Urinary bladder (tissue), 4 donors: ENCODE measurements around the gene KDM7A. TPM values are rescaled to one million over a fixed set of nuclear protein-coding genes. Genes with fewer than 3 reads are reported as not detected.

Experiments
- DNase-seq: peaks from one replicate; pipeline ENCODE4 v3.0.0-alpha.2; 2015; ENCODE audit errors: extremely low spot score
- H3K27ac ChIP-seq: one replicate; pipeline ENCODE4 v1.5.1; 2013; ENCODE audit warnings: low read depth, mild to moderate bottlenecking, moderate library complexity
- H3K36me3 ChIP-seq: one replicate; pipeline ENCODE4 v1.6.1; 2013; ENCODE audit warnings: mild to moderate bottlenecking, moderate library complexity; ENCODE audit not compliant: insufficient read depth
- H3K4me1 ChIP-seq: one replicate; pipeline ENCODE4 v1.6.1; 2013; ENCODE audit warnings: mild to moderate bottlenecking, moderate library complexity; ENCODE audit not compliant: insufficient read depth
- H3K4me3 ChIP-seq: one replicate; pipeline ENCODE4 v1.5.1; 2013; ENCODE audit warnings: low read depth, low read length
- WGBS: extraction: QIAGEN DNeasy Blood & Tissue Kit; methylation state at CpG from one replicate; pipeline ENCODE4 v1.1.7; 2013; 5-methylcytosine and 5-hydroxymethylcytosine counted together
- polyA plus RNA-seq: library from polyadenylated mRNA; stranded (reverse); fragments of 200-250 nt; gene quantifications from one replicate; pipeline ENCODE4 v1.2.3, GENCODE V29; 2013
- total RNA-seq: library from RNA; depleted of rRNA; stranded (reverse); fragments of >200 nt; gene quantifications from one replicate; pipeline ENCODE4 v1.2.3, GENCODE V29; 2014
- donor health status: healthy with polysubstance abuse.
- donor health status: healthy.

KDM7A gene
- total RNA-seq (13.9 TPM), polyA plus RNA-seq (5.7 TPM)

DNA sequence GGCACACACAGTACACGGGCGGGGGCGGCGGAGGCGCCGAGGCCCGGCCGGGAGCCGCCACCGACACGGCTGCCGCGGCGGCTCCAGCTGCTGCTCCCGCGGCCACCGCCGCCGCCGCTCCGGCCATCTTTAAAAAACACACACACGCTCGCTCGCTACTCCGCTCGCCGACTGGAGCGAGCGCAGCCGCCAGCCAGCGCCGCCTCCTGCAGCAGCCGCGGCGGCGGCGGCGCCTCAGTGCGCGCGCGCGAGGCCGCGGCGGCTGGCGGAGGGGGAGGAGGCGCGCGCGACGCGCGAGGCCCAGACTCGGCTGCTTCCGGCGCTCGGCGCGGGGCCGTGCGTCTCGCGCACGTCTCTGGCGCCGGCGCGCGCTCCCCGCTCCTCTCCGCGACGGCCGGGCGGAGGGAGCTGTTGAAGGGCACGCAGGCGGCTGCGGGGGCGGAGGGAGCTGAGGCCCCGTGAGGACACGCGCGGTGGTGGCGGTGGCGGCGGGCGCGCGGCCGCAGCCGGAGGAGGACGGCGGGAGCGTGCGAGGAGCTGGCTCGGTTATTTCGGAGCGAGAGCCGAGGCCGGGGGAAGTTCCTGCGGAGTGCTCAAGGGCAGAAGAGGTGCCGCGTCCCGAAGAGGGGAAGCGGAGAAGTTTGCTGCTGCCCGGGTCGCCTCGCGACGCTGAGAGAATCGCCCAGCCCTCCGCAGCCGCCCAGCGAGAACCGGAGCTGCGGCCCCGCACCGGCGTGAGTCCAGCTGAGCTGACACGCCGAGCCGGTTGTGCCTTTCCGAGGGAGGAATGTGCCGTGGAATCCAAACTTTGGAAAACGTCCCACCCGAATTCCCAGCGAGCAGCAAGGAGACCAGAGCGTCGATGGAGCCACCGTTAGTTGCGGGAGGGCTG, at the start of gene KDM7A:
Gene KDM7A (minus strand): TSS at position 173 of the 892 bp plus-strand sequence. CDS start 46 bp downstream, at position 127.
- Histone ChIP-seq H3K27ac (peak within 1 kb of the TSS; percentile 99), H3K36me3 (no peaks in the 10 kb centered on the region), H3K4me1 (no peaks in the 10 kb centered on the region), H3K4me3 (peak within 1 kb of the TSS; percentile 95)
- under 1% methylated on average over 132 of the region's 132 CpGs for WGBS
- peak; percentile 57 for DNase-seq

- 80% methylated on average over 5 of the region's 5 CpGs for WGBS
- H3K4me1 ChIP-seq = peaks cover 2% of the 10 kb centered on the region
- no peaks in the 10 kb centered on the region for H3K36me3 ChIP-seq
- no peak overlapping the region for H3K4me3 ChIP-seq
- no peak overlapping the region for H3K27ac ChIP-seq
- DNase-seq = no peak
These were observed 48.9 kb upstream of the KDM7A start for GRCh38 chr7:140225562-140226249.

- H3K4me1 ChIP-seq = no peaks in the 10 kb centered on the region
- no peak overlapping the region for H3K27ac ChIP-seq
- H3K36me3 ChIP-seq = no peaks in the 10 kb centered on the region
- no peak overlapping the region for H3K4me3 ChIP-seq
- no peak for DNase-seq
- WGBS = 83% methylated on average over 15 of the region's 15 CpGs
These were observed 46.9 kb upstream of the KDM7A start for GRCh38 chr7:140223515-140224221.

- Histone ChIP-seq H3K36me3 (no peaks in the 10 kb centered on the region), H3K27ac (no peak overlapping the region), H3K4me3 (no peak overlapping the region), H3K4me1 (no peaks in the 10 kb centered on the region)
- no peak for DNase-seq
- 84% methylated on average over 10 of the region's 10 CpGs for WGBS
These were observed 46.0 kb upstream of the KDM7A start for GRCh38 chr7:140222814-140223213.

- WGBS = 83% methylated on average over 10 of the region's 10 CpGs
- no peak overlapping the region for H3K4me3 ChIP-seq
- no peaks in the 10 kb centered on the region for H3K4me1 ChIP-seq
- no peak overlapping the region for H3K27ac ChIP-seq
- no peaks in the 10 kb centered on the region for H3K36me3 ChIP-seq
- no peak for DNase-seq
These were observed 43.1 kb upstream of the KDM7A start for GRCh38 chr7:140219672-140220524.

DNA sequence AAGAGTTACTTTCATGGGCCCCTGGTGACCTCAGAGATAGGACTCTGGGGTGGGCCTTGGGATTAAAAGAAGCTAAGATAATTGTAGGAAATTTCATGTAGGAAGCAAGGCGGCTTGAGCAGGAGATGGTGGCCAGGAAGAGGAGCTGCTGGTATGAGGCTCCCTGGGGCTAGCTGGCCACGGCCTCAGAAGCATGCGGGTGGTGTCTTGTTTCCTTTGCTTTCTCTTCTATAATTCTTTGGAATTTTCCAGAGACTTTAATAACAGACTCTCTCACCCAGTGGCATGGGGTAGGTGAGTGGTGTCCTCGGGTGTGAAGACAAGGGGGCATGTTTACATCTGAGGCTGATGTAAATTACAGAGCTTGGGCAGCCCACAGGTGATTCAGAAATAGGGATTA, 41.9 kb upstream of the KDM7A start:
- H3K36me3 ChIP-seq = no peaks in the 10 kb centered on the region
- no peak overlapping the region for H3K4me3 ChIP-seq
- H3K27ac ChIP-seq = no peak overlapping the region
- H3K4me1 ChIP-seq = no peaks in the 10 kb centered on the region
- DNase-seq = no peak
- WGBS = 87% methylated on average over 4 of the region's 4 CpGs

GRCh38 chr7:140217750-140218501, 41.1 kb upstream of the KDM7A start:
- H3K36me3 ChIP-seq = no peaks in the 10 kb centered on the region
- 89% methylated on average over 4 of the region's 4 CpGs for whole genome bisulfite sequencing
- H3K27ac ChIP-seq = no peak overlapping the region
- DNase-seq = no peak
- no peaks in the 10 kb centered on the region for H3K4me1 ChIP-seq
- H3K4me3 ChIP-seq = no peak overlapping the region

GRCh38 chr7:140215281-140215680, 38.5 kb upstream of the KDM7A start:
- no peak for DNase-seq
- H3K27ac ChIP-seq = no peak overlapping the region
- H3K4me1 ChIP-seq = no peaks in the 10 kb centered on the region
- H3K4me3 ChIP-seq = no peak overlapping the region
- WGBS = 91% methylated on average over 3 of the region's 3 CpGs
- no peaks in the 10 kb centered on the region for H3K36me3 ChIP-seq

GRCh38 chr7:140214075-140214684, 37.4 kb upstream of the KDM7A start:
- no peaks in the 10 kb centered on the region for H3K36me3 ChIP-seq
- H3K27ac ChIP-seq = no peak overlapping the region
- DNase-seq = no peak
- no peaks in the 10 kb centered on the region for H3K4me1 ChIP-seq
- H3K4me3 ChIP-seq = no peak overlapping the region
- 48% methylated on average over 3 of the region's 3 CpGs for WGBS

GRCh38 chr7:140213684-140214074, 36.9 kb upstream of the KDM7A start:
- WGBS = 62% methylated on average over 3 of the region's 3 CpGs
- DNase-seq = no peak
- no peaks in the 10 kb centered on the region for H3K36me3 ChIP-seq
- H3K27ac ChIP-seq = no peak overlapping the region
- H3K4me3 ChIP-seq = no peak overlapping the region
- no peaks in the 10 kb centered on the region for H3K4me1 ChIP-seq

GRCh38 chr7:140212100-140212881, 35.5 kb upstream of the KDM7A start:
- H3K27ac ChIP-seq = no peak overlapping the region
- no peaks in the 10 kb centered on the region for H3K4me1 ChIP-seq
- WGBS = 82% methylated on average over 10 of the region's 10 CpGs
- H3K4me3 ChIP-seq = no peak overlapping the region
- no peak for DNase-seq
- no peaks in the 10 kb centered on the region for H3K36me3 ChIP-seq
